GM21515 (cell line): ENCODE results near the gene GALNTL6.
A peak's percentile ranks its signal among the peaks of the same experiment; 100 is the strongest.

Experiments
- ATAC-seq: cut with Tn5 transposase; IDR thresholded peaks from one replicate; pipeline ENCODE4 v1.9.1; 2021; ENCODE audit not compliant: unreplicated experiment

The GALNTL6 gene

GRCh38 chr4:171812665-171813525 lies at the start of gene GALNTL6:
Gene GALNTL6, plus strand, starts transcription at chr4:171813404.
- no peak for ATAC-seq

- no peak for ATAC-seq
Measured at GRCh38 chr4:171765514-171765913, 47.7 kb upstream of the GALNTL6 start.

- no peak for ATAC-seq
Measured at GRCh38 chr4:171774642-171775190, 38.5 kb upstream of the GALNTL6 start.

GRCh38 chr4:171779301-171779700 lies 33.9 kb upstream of the GALNTL6 start:
- no peak for ATAC-seq

GRCh38 chr4:171785388-171785787 lies 27.8 kb upstream of the GALNTL6 start:
- no peak for ATAC-seq

GRCh38 chr4:171793723-171794122 lies 19.5 kb upstream of the GALNTL6 start:
- ATAC-seq: no peak

- no peak for ATAC-seq
Measured at GRCh38 chr4:171794528-171794927, 18.7 kb upstream of the GALNTL6 start.

GRCh38 chr4:171809854-171810253 lies 3.4 kb upstream of the GALNTL6 start:
- ATAC-seq: no peak

GRCh38 chr4:171812333-171812664 lies 905 bp upstream of the GALNTL6 start:
- ATAC-seq: no peak

- ATAC-seq: no peak
Measured at GRCh38 chr4:171813526-171814250, 484 bp downstream of the GALNTL6 start.

GRCh38 chr4:171814545-171814944 lies 1.3 kb downstream of the GALNTL6 start:
- ATAC-seq: no peak

GRCh38 chr4:171817026-171817425 lies 3.8 kb downstream of the GALNTL6 start:
- no peak for ATAC-seq

- no peak for ATAC-seq
Measured at GRCh38 chr4:171834640-171835039, 21.4 kb downstream of the GALNTL6 start.

GRCh38 chr4:171843456-171843855 lies 30.3 kb downstream of the GALNTL6 start:
- ATAC-seq: no peak

GRCh38 chr4:171846232-171846631 lies 33.0 kb downstream of the GALNTL6 start:
- peak; percentile 90 for ATAC-seq

GRCh38 chr4:171846893-171847292 lies 33.7 kb downstream of the GALNTL6 start:
- ATAC-seq: no peak

GRCh38 chr4:171847751-171848150 lies 34.5 kb downstream of the GALNTL6 start:
- no peak for ATAC-seq

- ATAC-seq: no peak
Measured at GRCh38 chr4:171849686-171850222, 36.5 kb downstream of the GALNTL6 start.

- ATAC-seq: no peak
Measured at GRCh38 chr4:171851295-171851694, 38.1 kb downstream of the GALNTL6 start.

GRCh38 chr4:171857302-171858012 lies 44.3 kb downstream of the GALNTL6 start:
- ATAC-seq: no peak

GRCh38 chr4:171875291-171875690 lies 62.1 kb downstream of the GALNTL6 start:
- ATAC-seq: no peak
